ENCODE results near the gene NPDC1. TPM values are rescaled to one million over a fixed set of nuclear protein-coding genes. Genes with fewer than 3 reads are reported as not detected.
A peak's percentile ranks its signal among the peaks of the same experiment; 100 is the strongest.
"Not testable (repeated sequence)": the region's sequence is repeated elsewhere in the genome, so short reads cannot be mapped to it uniquely, and the experiment has no call there.

The NPDC1 gene
- total RNA-seq, 1 donor = 51.2 TPM

GRCh38 chr9:137076636-137077009 is 30.6 kb upstream of the NPDC1 start:
- no peak for DNase-seq (ENCODE audit: low read depth in 2 of 3, low spot score in 2 of 3)

GRCh38 chr9:137075275-137075775 is 29.3 kb upstream of the NPDC1 start:
- DNase-seq (ENCODE audit: low read depth in 2 of 3, low spot score in 2 of 3) = no peak

GRCh38 chr9:137074657-137075274 is 28.8 kb upstream of the NPDC1 start:
- no peak for DNase-seq (ENCODE audit: low read depth in 2 of 3, low spot score in 2 of 3)

- DNase-seq (ENCODE audit: low read depth in 2 of 3, low spot score in 2 of 3) = no peak
These were observed 28.0 kb upstream of the NPDC1 start for GRCh38 chr9:137073992-137074399.

- no peak for DNase-seq (ENCODE audit: low read depth in 2 of 3, low spot score in 2 of 3)
These were observed 25.3 kb upstream of the NPDC1 start for GRCh38 chr9:137071282-137071681.

- no peak for DNase-seq (ENCODE audit: low read depth in 2 of 3, low spot score in 2 of 3)
These were observed 24.9 kb upstream of the NPDC1 start for GRCh38 chr9:137070906-137071275.

- DNase-seq (ENCODE audit: low read depth in 2 of 3, low spot score in 2 of 3) = peak; percentile 69 to 93 (median 91)
These were observed 24.4 kb upstream of the NPDC1 start, which contains the start of gene SAPCD2 for GRCh38 chr9:137070201-137070905. Gene SAPCD2, minus strand, starts transcription at chr9:137070557. Its CDS starts 97 bp downstream, at chr9:137070460.

- no peak for DNase-seq (ENCODE audit: low read depth in 2 of 3, low spot score in 2 of 3)
These were observed 23.6 kb upstream of the NPDC1 start for GRCh38 chr9:137069508-137070091.

GRCh38 chr9:137068539-137069507 is 22.8 kb upstream of the NPDC1 start:
- DNase-seq (ENCODE audit: low read depth in 2 of 3, low spot score in 2 of 3) = no peak

- DNase-seq (ENCODE audit: low read depth in 2 of 3, low spot score in 2 of 3) = peak; percentile 81 to 93 (median 89)
These were observed 22.0 kb upstream of the NPDC1 start for GRCh38 chr9:137067860-137068538.

GRCh38 chr9:137066096-137066861 is 20.3 kb upstream of the NPDC1 start:
- DNase-seq (ENCODE audit: low read depth in 2 of 3, low spot score in 2 of 3) = no peak

- no peak for DNase-seq (ENCODE audit: low read depth in 2 of 3, low spot score in 2 of 3)
These were observed 19.5 kb upstream of the NPDC1 start for GRCh38 chr9:137065336-137065967.

GRCh38 chr9:137064880-137065164 is 18.8 kb upstream of the NPDC1 start:
- DNase-seq (ENCODE audit: low read depth in 2 of 3, low spot score in 2 of 3) = no peak

GRCh38 chr9:137064027-137064879 is 18.3 kb upstream of the NPDC1 start:
- DNase-seq (ENCODE audit: low read depth in 2 of 3, low spot score in 2 of 3) = peak in 1 of 3 donors; percentile 54

- no peak for DNase-seq (ENCODE audit: low read depth in 2 of 3, low spot score in 2 of 3)
These were observed 17.5 kb upstream of the NPDC1 start for GRCh38 chr9:137063311-137064026.

GRCh38 chr9:137062798-137063197 is 16.8 kb upstream of the NPDC1 start:
- not testable (repeated sequence) for DNase-seq (ENCODE audit: low read depth in 2 of 3, low spot score in 2 of 3)

GRCh38 chr9:137062384-137062783 is 16.4 kb upstream of the NPDC1 start:
- DNase-seq (ENCODE audit: low read depth in 2 of 3, low spot score in 2 of 3) = no peak
